Immature natural killer cell (primary cell): ENCODE measurements around the gene AFAP1L2. TPM values are rescaled to one million over a fixed set of nuclear protein-coding genes. Genes with fewer than 3 reads are reported as not detected.

ENCODE experiments used
- DNase-seq, 3 donors: peaks; one replicate each; pipeline ENCODE4 v3.0.0; 2022; ENCODE audit warnings: mixed read lengths in 1 of 3
- H3K27ac Mint-ChIP-seq, 6 donors: one replicate each; pipeline ENCODE4 v1.8.0; 2020; ENCODE audit warnings: mixed read lengths in 6 of 6, mild to moderate bottlenecking in 5 of 6, inconsistent platforms in 4 of 6, moderate library complexity in 3 of 6
- H3K27me3 Mint-ChIP-seq, 3 donors: one replicate each; pipeline ENCODE4 v1.8.0; 2020 to 2021; ENCODE audit warnings: low read depth in 3 of 3, mild to moderate bottlenecking in 3 of 3, mixed read lengths in 3 of 3, moderate library complexity in 3 of 3, inconsistent platforms in 1 of 3
- H3K36me3 Mint-ChIP-seq, 3 donors: one replicate each; pipeline ENCODE4 v1.8.0; 2020; ENCODE audit warnings: mixed read lengths in 3 of 3, inconsistent platforms in 2 of 3, mild to moderate bottlenecking in 2 of 3
- H3K4me1 Mint-ChIP-seq, 2 donors: one replicate each; pipeline ENCODE4 v1.8.0; 2020; ENCODE audit warnings: inconsistent platforms in 2 of 2, mild to moderate bottlenecking in 2 of 2, mixed read lengths in 2 of 2, moderate library complexity in 1 of 2
- H3K4me3 Mint-ChIP-seq, 5 donors: one replicate each; pipeline ENCODE4 v1.8.0; 2020; ENCODE audit warnings: mild to moderate bottlenecking in 5 of 5, mixed read lengths in 5 of 5, inconsistent platforms in 3 of 5, moderate library complexity in 3 of 5
- H3K9me3 Mint-ChIP-seq, 6 donors: one replicate each; pipeline ENCODE4 v1.8.0; 2020; ENCODE audit warnings: mild to moderate bottlenecking in 6 of 6, mixed read lengths in 6 of 6, inconsistent platforms in 4 of 6, moderate library complexity in 3 of 6
- polyA plus RNA-seq, 3 donors: library from polyadenylated mRNA; unstranded; fragments of 300-500 nt; fragmentation: Illumina TruSeq; gene quantifications; one replicate each; pipeline ENCODE4 v1.2.3, GENCODE V29; 2021

Gene AFAP1L2
- polyA plus RNA-seq, 3 donors from 2014 or later, result 0.61 to 2.0 (median 1.2) TPM

DNA sequence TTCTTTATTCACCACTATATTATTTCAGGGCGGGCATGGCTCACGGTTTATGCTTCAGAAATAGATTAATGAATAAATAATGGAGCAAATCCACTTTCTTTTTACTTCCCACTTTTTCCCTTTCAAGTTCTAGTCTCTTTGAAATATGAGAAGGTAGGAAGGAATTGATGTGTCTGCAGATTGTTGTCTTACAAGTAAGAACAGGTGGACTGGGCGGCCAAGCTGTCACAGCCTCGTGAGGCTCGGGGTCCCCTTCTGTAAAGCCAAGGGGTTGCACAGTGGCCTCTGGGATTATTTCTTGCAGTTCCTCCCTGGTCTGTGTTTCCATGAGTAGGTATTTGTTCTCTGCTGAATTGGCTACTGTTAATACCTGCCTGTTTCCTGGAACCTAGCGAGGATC lies 154.1 kb downstream of the AFAP1L2 start:
- H3K9me3 Mint-ChIP-seq, result peaks cover 0 to 2% (median 0%) of the 10 kb centered on the region in 6 donors
- H3K27me3 Mint-ChIP-seq, result peaks cover 4 to 6% (median 5%) of the 10 kb centered on the region in 3 donors
- peaks cover 0 to 2% of the 10 kb centered on the region in 2 donors for H3K4me1 Mint-ChIP-seq
- H3K4me3 Mint-ChIP-seq, result no peak overlapping the region
- no peaks in the 10 kb centered on the region for H3K36me3 Mint-ChIP-seq
- H3K27ac Mint-ChIP-seq, result no peak overlapping the region
- DNase-seq, result no peak

DNA sequence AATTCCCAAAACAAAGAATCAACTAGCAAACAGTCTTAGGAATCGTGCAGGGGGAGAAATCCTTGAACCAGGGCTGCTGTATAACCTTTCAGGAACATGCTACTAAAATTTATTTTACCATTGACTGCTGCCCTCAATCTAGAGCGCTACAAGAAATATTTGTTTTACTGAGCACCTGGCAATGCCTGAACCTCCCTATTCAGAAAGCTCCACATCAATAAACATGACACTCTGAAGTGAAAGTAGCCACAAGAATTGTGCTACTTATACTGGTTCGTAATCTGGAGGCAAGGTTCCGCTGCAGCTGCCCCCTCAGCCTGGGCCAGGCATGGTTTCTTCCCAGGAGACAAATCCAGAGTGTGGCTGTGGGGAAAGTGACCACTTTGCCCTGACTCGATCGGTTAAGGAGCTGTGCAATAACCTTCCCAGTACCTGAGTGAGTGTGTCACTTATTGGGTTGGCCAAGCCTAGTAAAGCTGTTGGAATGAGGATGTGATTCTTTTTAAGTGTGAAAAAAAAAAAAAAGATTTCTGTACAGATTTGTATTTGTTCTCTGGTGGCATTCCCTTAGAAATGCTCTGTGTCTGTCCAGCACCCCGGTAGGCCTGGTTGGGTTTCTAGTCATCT lies 157.5 kb downstream of the AFAP1L2 start:
- Mint-ChIP-seq H3K4me3 (no peak overlapping the region), H3K27ac (no peak overlapping the region), H3K9me3 (peaks cover 0 to 4% (median 0%) of the 10 kb centered on the region in 6 donors), H3K4me1 (no peaks in the 10 kb centered on the region), H3K27me3 (peaks cover 3 to 5% (median 5%) of the 10 kb centered on the region in 3 donors), H3K36me3 (no peaks in the 10 kb centered on the region)
- DNase-seq, result no peak

DNA sequence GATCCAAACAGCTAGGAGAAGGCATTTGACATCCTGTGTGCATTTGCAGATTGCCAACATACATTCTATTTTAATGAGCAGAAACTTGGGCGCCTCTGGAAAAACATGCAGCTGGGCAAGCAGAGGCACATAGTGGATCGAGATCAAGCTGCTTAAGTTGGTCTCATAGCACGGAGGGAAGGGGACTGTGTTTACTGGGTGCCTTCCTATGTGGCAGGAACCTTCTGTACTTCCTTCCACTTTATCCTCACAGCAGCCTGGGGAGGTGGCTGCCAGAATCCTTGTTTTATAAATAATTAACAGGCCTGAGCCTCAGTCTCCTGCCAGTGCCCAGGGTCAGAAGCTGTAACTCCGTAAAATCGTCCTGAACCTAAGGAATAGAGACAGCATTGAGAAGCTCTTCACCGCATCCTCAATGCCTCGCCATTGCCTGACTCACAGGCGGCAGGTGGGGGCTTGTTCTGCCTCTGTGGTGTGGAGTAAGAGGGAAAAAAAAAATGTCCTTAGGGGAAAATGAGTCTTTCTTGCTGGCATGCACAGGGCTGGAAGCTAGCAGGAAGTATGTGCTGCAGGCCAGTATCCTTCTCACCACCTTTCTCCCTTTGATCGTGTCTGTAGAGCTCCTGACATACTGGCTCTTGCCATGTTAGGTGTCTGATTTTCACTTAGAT lies 159.0 kb downstream of the AFAP1L2 start:
- no peak for DNase-seq
- H3K36me3 Mint-ChIP-seq, result no peaks in the 10 kb centered on the region
- H3K27ac Mint-ChIP-seq, result no peak overlapping the region
- H3K9me3 Mint-ChIP-seq, result peaks cover 0 to 4% (median 0%) of the 10 kb centered on the region in 6 donors
- H3K4me3 Mint-ChIP-seq, result no peak overlapping the region
- H3K27me3 Mint-ChIP-seq, result peaks cover 5 to 7% (median 7%) of the 10 kb centered on the region in 3 donors
- no peaks in the 10 kb centered on the region for H3K4me1 Mint-ChIP-seq

Other genes with a start within 250 kb of the AFAP1L2 start
- 10 to 100 TPM; 18.2 to 24.3 (median 20.0) TPM for gene CCDC186, start 230.3 kb downstream of the AFAP1L2 start, polyA plus RNA-seq
- gene TDRD1, start 225.1 kb downstream of the AFAP1L2 start, polyA plus RNA-seq, result not detected
- not detected for gene VWA2, start 165.2 kb downstream of the AFAP1L2 start, polyA plus RNA-seq